Large intestine (tissue), 3 donors: ENCODE data around the gene ABCB8. TPM values are rescaled to one million over a fixed set of nuclear protein-coding genes. Genes with fewer than 3 reads are reported as not detected.

Experiments
- DNase-seq, 2 donors: peaks; one replicate each; pipeline versions ENCODE4 v3.0.0 to v3.0.0-alpha.2; 2013
- H3K27ac ChIP-seq: one replicate; pipeline ENCODE4 v1.5.1; 2013; ENCODE audit warnings: low read length
- H3K27me3 ChIP-seq: 2 replicates; pipeline ENCODE4 v1.6.1; 2013; ENCODE audit warnings: low read length; ENCODE audit not compliant: control insufficient read depth, insufficient read depth
- H3K36me3 ChIP-seq: 2 replicates; pipeline ENCODE4 v1.6.1; 2013; ENCODE audit warnings: low read length; ENCODE audit not compliant: control insufficient read depth, insufficient read depth
- H3K4me1 ChIP-seq: one replicate; pipeline ENCODE4 v1.6.1; 2013; ENCODE audit warnings: low read length; ENCODE audit not compliant: control insufficient read depth, insufficient read depth
- H3K4me3 ChIP-seq: one replicate; pipeline ENCODE4 v1.5.1; 2013; ENCODE audit warnings: low read length
- H3K9me3 ChIP-seq: one replicate; pipeline ENCODE4 v1.6.1; 2013; ENCODE audit warnings: mild to moderate bottlenecking, low read depth, low read length, moderate library complexity; ENCODE audit not compliant: control insufficient read depth
- WGBS: methylation state at CpG from one replicate; pipeline ENCODE4 v1.1.5; 2013; ENCODE audit warnings: low lambda C conversion rate; ENCODE audit not compliant: insufficient coverage; 5-methylcytosine and 5-hydroxymethylcytosine counted together
- polyA plus RNA-seq: library from polyadenylated mRNA; unstranded; fragments of 120-200 nt; gene quantifications from one replicate; pipeline ENCODE4 v1.2.1, GENCODE V29; 2013

ABCB8 gene
- polyA plus RNA-seq, 1 donor: 24.2 TPM

DNA sequence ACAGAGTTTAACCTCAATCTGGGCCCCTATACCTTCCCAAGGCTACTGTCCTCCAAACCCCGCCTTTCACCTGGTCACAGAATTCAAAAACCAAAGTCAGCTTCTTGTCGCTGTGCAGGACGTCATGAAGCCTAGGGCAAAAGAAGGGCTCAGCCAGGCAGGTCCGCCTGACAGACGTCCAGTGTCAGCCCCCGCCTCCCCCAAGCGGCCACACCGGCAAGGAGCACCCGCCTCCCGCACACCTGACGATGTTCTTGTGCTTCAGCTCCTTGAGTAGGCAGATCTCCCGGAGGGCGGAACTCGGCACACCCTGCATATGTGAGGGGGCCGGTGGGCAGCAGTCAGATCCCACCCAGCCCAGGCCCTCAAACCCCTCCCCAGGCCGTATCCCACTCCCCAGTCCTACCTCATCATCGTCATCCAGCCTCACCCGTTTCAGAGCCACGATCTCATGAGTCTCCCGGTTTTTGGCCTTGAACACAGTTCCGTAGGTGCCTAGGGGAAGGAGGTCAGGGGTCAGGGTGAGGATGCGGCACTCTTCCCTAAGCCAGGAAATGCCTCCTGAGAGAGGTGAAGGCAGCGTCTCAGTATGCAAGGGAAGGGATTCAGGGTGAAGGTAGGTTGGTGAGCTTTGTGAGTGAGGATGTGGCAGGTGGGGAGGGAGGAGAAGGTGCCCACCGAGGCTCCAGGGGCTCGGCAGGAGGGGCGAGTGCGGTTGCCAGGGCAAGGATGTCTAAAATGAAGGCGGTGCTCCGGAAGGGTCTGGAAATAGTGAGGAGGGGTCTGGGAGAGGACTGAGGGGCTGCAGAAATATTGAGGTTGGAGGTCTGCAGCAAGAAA, 28.6 kb downstream of the ABCB8 start:
- H3K27ac ChIP-seq: no peak overlapping the region
- WGBS: no CpG with 5 or more reads among the region's 29 CpGs

DNA sequence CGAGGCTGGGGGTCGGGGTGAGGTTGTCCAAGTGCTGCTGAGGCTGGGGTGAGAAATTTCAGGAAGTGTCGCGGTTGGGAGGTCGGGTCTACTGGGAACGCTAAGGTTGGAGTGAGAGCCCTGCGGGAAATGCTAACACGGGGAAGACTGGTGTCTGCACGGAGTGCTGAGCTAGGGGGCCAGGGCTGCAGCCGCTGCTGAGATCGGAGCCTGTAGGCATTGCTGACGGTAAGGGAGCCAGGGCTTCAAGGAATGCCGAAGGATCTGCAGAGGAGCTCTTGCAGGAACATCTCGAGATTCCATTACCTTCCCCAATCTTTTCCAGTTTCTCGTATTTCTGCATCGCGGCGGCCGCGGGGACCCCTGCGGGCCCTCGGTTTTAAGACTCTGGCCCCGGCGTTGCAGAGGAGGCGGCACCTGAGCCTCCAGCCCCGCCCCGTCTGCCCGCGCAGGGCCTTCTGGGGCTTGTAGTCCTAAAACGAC, 29.3 kb downstream of the ABCB8 start, which contains the start of gene CDK5:
Gene CDK5, minus strand, starts transcription at position 392 of the 483 bp plus-strand sequence. Its CDS starts 49 bp downstream, at position 343.
- Histone ChIP-seq H3K4me1 (peaks cover 43% of the 10 kb centered on the region), H3K36me3 (peaks cover 5% of the 10 kb centered on the region), H3K27ac (peak within 1 kb of the TSS; percentile 96), H3K9me3 (no peaks in the 10 kb centered on the region), H3K27me3 (no peaks in the 10 kb centered on the region), H3K4me3 (peak within 1 kb of the TSS; percentile 89)
- no CpG with 5 or more reads among the region's 30 CpGs for WGBS
- no peak for DNase-seq

More for the DNA sequence above, 28.6 kb downstream of the ABCB8 start:
- Histone ChIP-seq H3K4me3 (peak overlapping the region; percentile 89), H3K4me1 (peaks cover 39% of the 10 kb centered on the region), H3K36me3 (peaks cover 5% of the 10 kb centered on the region), H3K9me3 (no peaks in the 10 kb centered on the region), H3K27me3 (no peaks in the 10 kb centered on the region)
- peak in 1 of 2 donors; percentile 57 for DNase-seq

DNA sequence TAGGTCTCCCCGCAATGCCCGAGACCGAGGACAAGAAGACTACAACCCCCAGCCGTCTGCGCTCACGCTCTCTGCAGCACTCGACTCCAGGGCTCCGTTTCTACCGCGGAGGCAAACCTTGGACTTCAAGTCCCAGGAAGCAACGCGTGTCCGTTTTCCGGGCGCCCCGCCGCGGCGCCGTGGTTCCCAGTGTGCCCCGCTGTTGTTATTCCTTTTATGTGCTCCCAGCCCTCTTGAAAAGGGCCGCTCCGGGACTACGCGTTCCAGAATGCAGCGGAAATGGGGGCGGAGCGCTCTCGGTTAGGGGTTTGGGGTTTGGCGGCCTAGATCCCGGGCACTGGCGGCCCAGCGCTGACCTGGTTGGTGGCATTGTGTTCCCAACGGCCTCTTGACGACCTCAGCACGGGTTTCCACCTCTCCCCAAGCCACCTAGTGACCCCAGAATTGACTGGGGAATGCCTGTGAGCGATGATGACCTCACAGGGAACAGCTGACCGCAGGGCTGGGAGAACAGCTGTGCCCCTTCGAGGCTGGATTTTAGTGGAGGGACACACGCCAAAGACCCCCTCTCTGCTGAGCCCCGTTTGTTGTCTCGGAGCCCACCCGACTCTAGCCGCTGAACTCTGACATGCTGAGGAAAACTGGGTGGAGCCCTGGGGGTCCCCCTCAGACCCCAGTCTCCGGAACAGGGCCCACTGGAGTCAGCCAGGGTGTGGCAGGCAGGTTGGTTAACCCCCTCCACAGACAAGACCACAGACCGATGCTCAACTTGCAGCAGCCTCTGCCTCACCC, 29.9 kb downstream of the ABCB8 start:
- peak overlapping the region; percentile 89 for H3K4me3 ChIP-seq
- H3K27me3 ChIP-seq: no peaks in the 10 kb centered on the region
- no CpG with 5 or more reads among the region's 46 CpGs for WGBS
- peak overlapping the region; percentile 96 for H3K27ac ChIP-seq
- peaks cover 43% of the 10 kb centered on the region for H3K4me1 ChIP-seq
- peaks cover 5% of the 10 kb centered on the region for H3K36me3 ChIP-seq
- no peaks in the 10 kb centered on the region for H3K9me3 ChIP-seq
- peak; percentile 100 for DNase-seq

DNA sequence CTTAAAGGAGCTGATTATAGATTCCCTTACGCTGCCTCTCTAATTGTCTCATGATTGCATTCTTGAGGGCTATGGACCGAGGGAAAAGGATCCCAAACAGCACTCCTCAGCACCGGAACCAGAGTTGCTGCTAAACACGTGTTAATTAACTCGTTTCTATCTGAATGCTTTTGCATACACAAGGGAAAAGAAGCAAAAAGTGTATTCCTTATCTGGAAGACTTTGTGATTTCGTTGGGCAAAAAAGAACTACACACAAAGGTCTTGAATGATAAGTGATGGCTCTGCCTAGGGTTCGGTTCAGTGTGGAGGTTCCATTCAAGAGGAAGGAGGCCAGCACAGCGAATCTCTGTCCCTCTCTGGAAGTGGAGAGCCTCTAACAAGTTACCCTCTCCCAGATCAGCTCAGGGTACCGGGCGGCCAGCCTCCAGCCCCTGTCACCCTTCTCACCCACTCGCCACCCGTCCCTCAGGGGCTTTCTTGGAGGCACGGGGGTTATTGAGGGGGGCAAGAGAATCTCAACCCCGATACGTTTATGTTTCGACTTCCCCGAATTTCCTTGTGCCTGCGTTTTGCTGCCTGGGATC, 30.6 kb downstream of the ABCB8 start:
- no CpG with 5 or more reads among the region's 18 CpGs for WGBS
- DNase-seq: no peak
- peak overlapping the region; percentile 96 for H3K27ac ChIP-seq
- peaks cover 4% of the 10 kb centered on the region for H3K36me3 ChIP-seq
- peak overlapping the region; percentile 89 for H3K4me3 ChIP-seq
- H3K4me1 ChIP-seq: peaks cover 50% of the 10 kb centered on the region
- H3K9me3 ChIP-seq: no peaks in the 10 kb centered on the region
- H3K27me3 ChIP-seq: no peaks in the 10 kb centered on the region

DNA sequence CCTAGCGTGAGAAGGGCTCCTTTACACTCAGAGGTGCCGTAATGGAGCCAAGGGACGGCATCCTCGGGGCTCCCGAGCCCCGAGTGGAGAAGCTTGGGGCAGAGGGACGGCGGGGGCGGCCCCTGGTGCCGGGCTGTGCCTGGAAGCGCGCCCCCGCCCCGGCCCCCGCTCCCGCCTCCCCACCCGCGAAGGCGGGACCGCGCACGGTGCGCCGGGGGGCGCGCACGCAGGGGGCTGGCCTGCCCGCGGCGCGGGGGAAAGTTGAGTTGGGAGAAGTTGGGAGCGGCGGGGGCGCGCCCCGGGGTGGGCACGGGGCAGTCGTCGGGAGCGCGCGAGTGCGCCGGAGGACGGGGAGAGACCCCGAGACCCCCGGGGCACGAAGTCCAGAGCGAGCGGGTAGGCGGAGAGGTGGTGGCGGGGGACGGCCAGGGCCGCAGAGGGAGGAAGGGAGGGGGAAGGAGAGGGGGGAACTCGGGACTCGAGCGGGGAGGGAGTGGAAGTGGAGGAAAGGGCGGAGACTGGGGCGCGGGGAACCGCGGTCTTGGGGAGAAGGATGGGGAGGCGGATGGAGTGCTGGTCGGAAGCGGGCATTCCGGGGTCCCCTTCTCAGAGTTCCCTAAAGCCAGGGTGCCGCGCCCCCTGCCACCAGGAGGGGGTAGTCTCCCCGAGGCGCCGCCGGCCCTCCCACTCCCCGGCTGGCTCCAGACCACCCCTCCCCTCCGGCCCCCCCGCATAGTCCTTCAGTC, 31.3 kb downstream of the ABCB8 start, which contains the start of gene SLC4A2:
Gene SLC4A2, plus strand, starts transcription at position 223 of the 746 bp plus-strand sequence. CDS start 2,399 bp downstream, outside the sequence.
- Histone ChIP-seq H3K4me3 (peak within 1 kb of the TSS; percentile 89), H3K9me3 (no peaks in the 10 kb centered on the region), H3K36me3 (peaks cover 5% of the 10 kb centered on the region), H3K27me3 (no peaks in the 10 kb centered on the region), H3K4me1 (peaks cover 52% of the 10 kb centered on the region), H3K27ac (peak within 1 kb of the TSS; percentile 96)
- no CpG with 5 or more reads among the region's 75 CpGs for WGBS
- DNase-seq: peak; percentile 72 to 91

DNA sequence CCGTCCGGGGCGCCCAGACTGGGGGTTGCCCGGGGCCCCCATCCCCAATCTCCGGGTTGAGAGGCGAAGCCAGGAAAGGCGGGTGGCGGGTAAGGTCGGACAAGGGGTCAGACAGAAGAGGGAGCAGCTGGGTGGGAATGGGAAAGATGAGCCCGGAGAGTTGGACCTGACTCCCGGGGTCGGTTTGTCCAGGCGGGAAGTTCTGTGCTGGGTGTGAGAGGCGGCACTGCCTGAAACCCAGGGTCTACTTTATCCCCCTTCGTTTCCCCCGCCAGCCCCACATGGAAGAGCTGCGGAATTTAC, 31.8 kb downstream of the ABCB8 start:
- H3K36me3 ChIP-seq: peaks cover 10% of the 10 kb centered on the region
- no peaks in the 10 kb centered on the region for H3K27me3 ChIP-seq
- peak overlapping the region; percentile 89 for H3K4me3 ChIP-seq
- no CpG with 5 or more reads among the region's 17 CpGs for WGBS
- no peaks in the 10 kb centered on the region for H3K9me3 ChIP-seq
- no peak for DNase-seq
- H3K27ac ChIP-seq: peak overlapping the region; percentile 96
- peaks cover 52% of the 10 kb centered on the region for H3K4me1 ChIP-seq

- Histone ChIP-seq H3K36me3 (peaks cover 16% of the 10 kb centered on the region), H3K27me3 (no peaks in the 10 kb centered on the region), H3K27ac (no peak overlapping the region), H3K4me1 (peaks cover 52% of the 10 kb centered on the region), H3K4me3 (peak overlapping the region; percentile 89), H3K9me3 (no peaks in the 10 kb centered on the region)
- peak in 1 of 2 donors; percentile 48 for DNase-seq
- no CpG with 5 or more reads among the region's 21 CpGs for WGBS
Measured at GRCh38 chr7:151060416-151061212, 32.4 kb downstream of the ABCB8 start.

DNA sequence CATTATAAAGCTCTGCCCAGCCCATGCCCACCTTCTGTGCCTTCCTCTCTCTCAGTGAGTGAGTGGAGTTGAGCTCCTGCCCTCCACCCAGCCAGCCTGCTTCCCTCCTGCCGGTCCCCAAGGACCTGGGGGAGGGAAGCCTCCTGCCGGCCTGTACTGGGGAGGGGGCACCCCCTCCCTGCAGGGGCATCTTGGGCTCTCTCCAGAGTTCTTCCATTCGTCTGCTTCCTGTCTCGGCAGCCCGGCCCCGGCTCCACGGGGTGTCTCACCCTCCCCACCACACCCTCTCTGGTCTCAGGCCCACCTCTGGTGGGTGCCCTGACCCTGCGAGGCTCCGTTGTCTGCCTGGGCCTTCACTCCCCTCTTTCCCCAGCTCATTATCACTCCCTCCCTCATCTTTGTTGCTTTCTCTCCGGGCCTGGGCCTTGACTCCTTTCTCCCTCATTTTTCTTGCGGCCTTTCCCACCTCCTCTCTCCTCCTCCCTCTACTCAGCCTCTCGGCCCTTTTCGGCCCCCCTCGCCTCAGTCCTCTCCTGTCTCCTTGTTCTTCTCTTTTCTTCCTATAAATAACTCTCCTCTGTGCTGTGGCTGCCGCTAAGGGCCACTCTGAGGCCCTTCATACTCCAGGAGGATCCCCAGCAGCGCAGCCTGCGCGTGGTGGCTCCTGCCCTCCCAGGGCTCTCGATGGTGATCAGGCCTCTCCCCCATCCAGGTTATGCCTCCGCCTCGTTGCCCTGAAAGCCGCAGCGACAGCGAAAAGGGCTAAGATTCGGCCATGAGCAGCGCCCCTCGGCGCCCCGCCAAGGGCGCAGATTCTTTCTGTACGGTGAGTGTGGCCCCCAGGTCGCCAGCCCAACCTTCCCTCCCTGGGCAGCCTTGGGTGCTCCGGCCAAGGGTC, 33.2 kb downstream of the ABCB8 start:
- Histone ChIP-seq H3K4me3 (no peak overlapping the region), H3K36me3 (peaks cover 24% of the 10 kb centered on the region), H3K27me3 (no peaks in the 10 kb centered on the region), H3K4me1 (peaks cover 49% of the 10 kb centered on the region), H3K27ac (no peak overlapping the region), H3K9me3 (no peaks in the 10 kb centered on the region)
- no peak for DNase-seq
- WGBS: 62% methylated on average over 3 of the region's 33 CpGs

- H3K4me3 ChIP-seq: peak overlapping the region; percentile 0
- WGBS: no CpG with 5 or more reads among the region's 11 CpGs
- peaks cover 43% of the 10 kb centered on the region for H3K4me1 ChIP-seq
- no peaks in the 10 kb centered on the region for H3K9me3 ChIP-seq
- no peak overlapping the region for H3K27ac ChIP-seq
- peaks cover 30% of the 10 kb centered on the region for H3K36me3 ChIP-seq
- DNase-seq: no peak
- no peaks in the 10 kb centered on the region for H3K27me3 ChIP-seq
Measured at GRCh38 chr7:151062111-151062398, 33.8 kb downstream of the ABCB8 start.
